Urinary bladder (tissue), 4 donors: Measurements from ENCODE around the gene RAB40B. TPM values are rescaled to one million over a fixed set of nuclear protein-coding genes. Genes with fewer than 3 reads are reported as not detected.
"Not testable (repeated sequence)": the region's sequence is repeated elsewhere in the genome, so short reads cannot be mapped to it uniquely, and the experiment has no call there.

Source experiments
- DNase-seq: peaks from one replicate; pipeline ENCODE4 v3.0.0-alpha.2; 2015; ENCODE audit errors: extremely low spot score
- H3K27ac ChIP-seq: one replicate; pipeline ENCODE4 v1.5.1; 2013; ENCODE audit warnings: low read depth, mild to moderate bottlenecking, moderate library complexity
- H3K36me3 ChIP-seq: one replicate; pipeline ENCODE4 v1.6.1; 2013; ENCODE audit warnings: mild to moderate bottlenecking, moderate library complexity; ENCODE audit not compliant: insufficient read depth
- H3K4me1 ChIP-seq: one replicate; pipeline ENCODE4 v1.6.1; 2013; ENCODE audit warnings: mild to moderate bottlenecking, moderate library complexity; ENCODE audit not compliant: insufficient read depth
- H3K4me3 ChIP-seq: one replicate; pipeline ENCODE4 v1.5.1; 2013; ENCODE audit warnings: low read depth, low read length
- WGBS: extraction: QIAGEN DNeasy Blood & Tissue Kit; methylation state at CpG from one replicate; pipeline ENCODE4 v1.1.7; 2013; 5-methylcytosine and 5-hydroxymethylcytosine counted together
- polyA plus RNA-seq: library from polyadenylated mRNA; stranded (reverse); fragments of 200-250 nt; gene quantifications from one replicate; pipeline ENCODE4 v1.2.3, GENCODE V29; 2013
- total RNA-seq: library from RNA; depleted of rRNA; stranded (reverse); fragments of >200 nt; gene quantifications from one replicate; pipeline ENCODE4 v1.2.3, GENCODE V29; 2014
- donor health status: healthy with polysubstance abuse.
- donor health status: healthy.

The RAB40B gene
- total and polyA plus RNA-seq, 2 donors: 9.8 to 25.7 TPM

DNA sequence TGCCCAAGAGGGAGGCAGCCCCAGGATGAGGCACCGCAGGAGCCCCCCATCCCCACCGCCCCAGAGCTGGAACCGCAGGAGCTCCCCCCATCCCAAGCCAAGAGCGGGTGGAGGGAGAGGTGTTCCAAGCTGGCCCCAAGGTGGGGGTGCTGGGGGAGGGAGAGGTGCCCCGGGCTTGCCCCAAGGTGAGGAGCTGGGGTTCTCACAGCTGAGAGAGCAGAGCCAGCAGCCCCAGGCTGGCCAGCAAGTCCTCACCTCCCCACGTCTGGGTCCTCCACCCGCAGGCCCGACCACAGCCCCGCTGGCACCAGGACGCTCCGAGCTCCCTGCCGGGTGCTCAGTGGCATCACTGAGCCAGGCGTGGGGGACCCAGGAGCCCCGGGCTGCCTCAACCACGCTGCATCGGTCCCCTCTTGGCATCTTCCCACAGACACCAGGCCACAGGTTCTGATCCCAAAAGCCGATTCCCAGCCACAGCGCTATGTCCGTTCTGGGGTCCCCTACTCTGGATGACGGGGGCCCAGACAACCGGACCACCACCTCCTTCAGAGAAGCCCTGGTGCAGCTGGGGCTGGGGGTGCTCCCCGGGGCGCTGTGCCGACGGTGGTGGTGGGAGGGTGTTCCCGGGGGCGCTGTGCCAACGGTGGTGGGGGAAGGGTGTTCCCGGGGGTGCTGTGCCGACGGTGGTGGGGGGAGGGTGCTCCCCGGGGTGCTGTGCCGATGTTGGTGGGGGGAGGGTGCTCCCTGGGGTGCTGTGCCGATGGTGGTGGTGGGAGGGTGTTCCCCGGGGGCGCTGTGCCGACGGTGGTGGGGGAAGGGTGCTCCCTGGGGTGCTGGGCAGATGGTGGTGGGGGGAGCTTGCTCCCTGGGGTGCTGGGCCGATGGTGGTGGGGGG lies 34.9 kb downstream of the RAB40B start:
- WGBS: 89% methylated on average over 39 of the region's 39 CpGs
- Histone ChIP-seq H3K4me3 (no peak overlapping the region), H3K36me3 (peaks cover 1% of the 10 kb centered on the region), H3K27ac (no peak overlapping the region), H3K4me1 (no peaks in the 10 kb centered on the region)
- no peak for DNase-seq

DNA sequence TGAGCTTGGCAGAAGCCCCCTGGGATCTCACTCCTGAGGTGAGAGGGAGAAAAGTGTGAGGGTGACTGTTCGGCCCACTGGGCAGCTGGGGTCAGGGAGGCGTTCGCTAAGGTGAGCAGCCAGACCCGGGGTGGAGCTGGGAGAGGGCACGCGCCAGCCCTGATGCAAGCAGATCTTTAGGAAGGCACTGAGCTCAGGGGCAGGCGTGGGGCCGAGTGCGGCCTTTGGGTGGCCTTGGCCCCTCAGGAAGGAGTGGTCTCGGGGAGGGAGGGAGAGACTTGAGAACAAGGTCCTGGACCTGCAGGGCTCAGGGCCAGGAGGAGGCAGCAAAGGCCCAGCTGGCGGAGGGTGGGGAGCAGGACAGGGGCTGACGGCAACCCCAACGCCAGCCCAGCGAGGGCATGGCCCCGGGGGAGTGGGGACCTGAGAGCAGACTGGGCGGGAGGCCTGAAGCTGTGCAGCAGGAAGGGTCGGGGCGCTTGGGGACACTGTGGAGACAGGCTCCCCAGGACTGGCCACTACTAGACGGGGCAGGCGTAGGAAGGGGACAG lies 35.7 kb downstream of the RAB40B start:
- Histone ChIP-seq H3K4me3 (no peak overlapping the region), H3K27ac (no peak overlapping the region), H3K4me1 (no peaks in the 10 kb centered on the region), H3K36me3 (peaks cover 1% of the 10 kb centered on the region)
- no peak for DNase-seq
- 91% methylated on average over 20 of the region's 20 CpGs for WGBS

DNA sequence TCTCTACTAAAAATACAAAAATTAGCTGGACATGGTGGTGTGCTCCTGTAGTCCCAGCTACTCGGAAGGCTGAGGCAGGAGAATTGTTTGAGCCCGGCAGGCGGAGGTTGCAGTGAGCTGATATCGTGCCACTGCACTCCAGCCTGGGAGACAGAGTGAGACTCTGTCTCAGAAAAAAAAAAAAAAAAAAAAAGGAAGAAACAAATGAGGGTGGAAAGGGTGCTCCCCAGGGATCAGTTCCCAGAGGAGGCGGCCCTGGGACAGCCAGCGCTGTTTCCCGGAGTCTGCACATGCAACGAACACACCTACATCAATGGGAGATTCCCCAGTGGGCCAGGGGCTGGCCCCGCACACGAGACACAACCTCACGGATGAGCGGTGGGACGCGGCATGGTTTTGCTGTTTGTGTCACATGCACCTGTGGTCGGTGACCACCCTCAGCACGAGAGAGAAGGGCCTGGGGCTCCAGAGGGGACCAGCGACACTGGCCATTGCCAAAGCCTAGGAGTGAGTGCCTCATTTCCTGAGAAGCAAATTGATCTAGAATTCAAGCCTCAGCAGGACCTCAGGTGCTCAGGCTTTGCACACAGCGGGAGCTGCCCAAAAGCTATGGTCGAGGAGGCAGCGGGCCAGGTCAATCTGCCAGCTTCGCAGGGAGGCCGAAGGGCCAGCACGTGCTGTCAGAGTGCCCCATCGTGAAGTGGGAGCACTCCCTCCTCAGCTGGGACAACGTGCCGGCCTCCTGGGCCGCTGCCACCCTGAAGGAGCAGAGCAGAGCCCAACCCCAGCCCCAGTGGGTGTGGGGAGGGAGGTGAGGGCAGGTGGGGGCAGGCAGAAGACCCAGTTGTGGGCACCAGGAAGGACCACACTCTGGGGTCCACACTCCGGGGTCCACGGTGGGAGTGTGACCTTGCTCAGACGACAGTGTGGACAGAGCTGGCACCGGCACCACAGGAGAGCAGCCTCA lies 36.5 kb downstream of the RAB40B start:
- 91% methylated on average over 31 of the region's 31 CpGs for WGBS
- DNase-seq: no peak
- H3K36me3 ChIP-seq: peaks cover 1% of the 10 kb centered on the region

DNA sequence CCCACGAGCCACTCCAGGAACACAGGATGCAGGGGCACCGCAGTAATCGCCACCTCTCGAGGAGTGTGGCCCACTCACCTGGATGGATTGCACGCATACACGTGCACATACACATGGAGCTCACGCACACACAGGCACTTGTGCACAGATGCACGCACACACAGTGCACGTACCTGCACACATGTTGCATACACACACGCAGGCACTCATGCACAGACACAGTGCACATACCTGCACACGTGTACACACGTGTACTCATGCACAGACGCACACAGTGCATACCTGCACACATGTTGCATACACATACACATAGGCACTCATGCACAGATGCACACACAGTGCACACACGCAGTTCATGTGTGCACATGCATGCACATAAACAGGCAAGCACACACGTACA lies 38.6 kb downstream of the RAB40B start:
- no peaks in the 10 kb centered on the region for H3K4me1 ChIP-seq
- no peak for DNase-seq
- no peak overlapping the region for H3K4me3 ChIP-seq
- WGBS: 96% methylated on average over 15 of the region's 15 CpGs
- no peak overlapping the region for H3K27ac ChIP-seq
- H3K36me3 ChIP-seq: peaks cover 1% of the 10 kb centered on the region

More for the DNA sequence above, 36.5 kb downstream of the RAB40B start:
- no peaks in the 10 kb centered on the region for H3K4me1 ChIP-seq
- no peak overlapping the region for H3K27ac ChIP-seq
- H3K4me3 ChIP-seq: no peak overlapping the region

DNA sequence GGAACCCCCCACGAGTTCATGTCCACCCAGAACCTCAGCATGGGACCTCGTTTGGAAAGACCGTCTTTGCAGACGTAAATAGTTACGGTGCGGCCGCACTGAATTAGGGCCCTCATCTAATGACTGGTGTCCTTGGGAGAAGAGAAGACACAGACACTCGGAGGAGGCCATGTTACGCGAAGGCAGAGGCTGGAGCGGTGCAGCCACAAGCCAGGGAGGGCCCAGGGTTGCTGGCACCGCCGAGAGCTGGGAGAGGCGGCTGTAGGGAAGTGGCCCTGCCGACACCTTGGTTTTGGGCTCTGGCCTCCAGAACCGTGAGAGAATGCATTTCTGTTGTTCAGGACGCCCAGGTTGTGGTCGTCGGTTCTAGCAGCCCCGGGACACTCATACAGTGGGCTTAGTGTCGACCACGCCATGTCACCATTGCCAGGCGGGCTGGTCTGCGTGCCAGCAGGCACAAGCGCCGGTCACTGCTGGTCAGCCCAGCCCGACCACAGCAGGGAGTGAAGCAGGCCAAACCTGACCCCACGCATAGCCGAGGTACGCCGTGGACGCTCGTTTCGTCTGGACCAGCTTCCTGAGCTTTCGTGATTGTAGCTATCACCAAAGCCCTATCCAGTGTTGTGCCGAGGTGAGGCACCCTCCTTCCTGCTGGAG lies 39.6 kb downstream of the RAB40B start:
- peaks cover 1% of the 10 kb centered on the region for H3K36me3 ChIP-seq
- 96% methylated on average over 36 of the region's 36 CpGs for WGBS
- no peaks in the 10 kb centered on the region for H3K4me1 ChIP-seq
- H3K4me3 ChIP-seq: no peak overlapping the region
- no peak for DNase-seq
- H3K27ac ChIP-seq: no peak overlapping the region

DNA sequence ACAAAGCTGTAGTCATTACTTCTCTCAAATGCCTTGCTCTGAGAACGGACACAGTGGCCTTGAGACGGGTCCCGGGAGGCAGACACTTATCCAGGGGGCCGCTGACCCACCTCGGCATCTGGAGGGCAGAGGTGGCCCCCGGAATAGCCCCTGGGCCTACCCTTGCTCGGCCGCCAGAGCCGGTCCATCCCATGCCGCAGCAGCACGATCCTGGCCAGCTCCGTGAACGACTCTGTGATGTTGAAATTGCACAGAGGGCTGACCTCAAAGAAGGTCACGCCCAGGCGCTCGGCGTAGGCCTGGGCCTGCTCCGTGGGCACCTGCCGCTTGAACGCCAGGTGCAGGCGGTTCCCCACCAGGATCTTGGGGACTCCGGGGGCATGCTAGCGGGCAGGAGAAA lies 40.2 kb downstream of the RAB40B start:
- Histone ChIP-seq H3K36me3 (peaks cover 1% of the 10 kb centered on the region), H3K4me3 (no peak overlapping the region), H3K27ac (no peak overlapping the region), H3K4me1 (no peaks in the 10 kb centered on the region)
- no peak for DNase-seq
- 94% methylated on average over 23 of the region's 23 CpGs for WGBS

DNA sequence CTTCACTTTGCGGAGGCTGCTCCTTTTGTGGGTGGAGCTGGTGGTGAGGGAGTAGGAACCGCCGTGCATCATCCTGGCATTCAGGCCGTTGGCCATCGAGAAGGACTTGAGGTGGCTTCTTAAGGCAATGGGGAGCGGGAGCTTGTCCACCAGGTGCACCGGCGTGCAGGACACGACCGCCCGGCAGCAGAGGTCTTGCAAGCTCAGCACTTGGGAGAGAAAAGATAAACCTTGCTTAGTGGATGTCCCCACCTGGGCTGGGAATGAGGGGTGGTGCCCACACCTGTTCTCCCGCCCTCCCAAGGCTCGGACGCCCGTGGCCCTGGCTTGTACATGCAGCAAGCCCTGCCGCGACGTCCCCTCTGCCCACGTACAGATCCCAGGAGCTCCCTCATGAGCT lies 40.6 kb downstream of the RAB40B start:
- no peak overlapping the region for H3K4me3 ChIP-seq
- WGBS: 93% methylated on average over 19 of the region's 19 CpGs
- DNase-seq: no peak
- H3K27ac ChIP-seq: no peak overlapping the region
- H3K36me3 ChIP-seq: peaks cover 1% of the 10 kb centered on the region
- no peaks in the 10 kb centered on the region for H3K4me1 ChIP-seq

DNA sequence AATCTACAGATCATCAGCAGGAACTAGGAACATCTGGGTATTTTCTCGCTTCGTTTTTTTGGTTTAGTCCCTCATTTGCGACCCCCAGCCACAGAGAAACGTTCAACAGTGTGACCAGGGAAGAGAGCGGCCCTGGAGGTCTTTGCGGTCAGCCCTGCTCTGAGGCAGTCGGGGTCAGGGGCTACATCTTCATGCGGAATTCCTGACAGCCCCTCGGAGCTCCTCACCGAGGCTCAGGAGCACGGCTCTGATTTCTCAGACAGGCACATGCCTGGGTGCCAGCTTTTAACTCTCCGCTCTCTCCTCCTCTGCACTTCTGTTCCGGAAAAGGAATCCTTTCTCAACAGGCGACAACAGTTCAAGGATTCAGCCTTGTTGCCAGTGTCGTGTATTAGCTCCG lies 42.2 kb downstream of the RAB40B start:
- peaks cover 1% of the 10 kb centered on the region for H3K36me3 ChIP-seq
- H3K27ac ChIP-seq: no peak overlapping the region
- WGBS: 88% methylated on average over 16 of the region's 16 CpGs
- no peak for DNase-seq
- H3K4me3 ChIP-seq: no peak overlapping the region
- no peaks in the 10 kb centered on the region for H3K4me1 ChIP-seq

DNA sequence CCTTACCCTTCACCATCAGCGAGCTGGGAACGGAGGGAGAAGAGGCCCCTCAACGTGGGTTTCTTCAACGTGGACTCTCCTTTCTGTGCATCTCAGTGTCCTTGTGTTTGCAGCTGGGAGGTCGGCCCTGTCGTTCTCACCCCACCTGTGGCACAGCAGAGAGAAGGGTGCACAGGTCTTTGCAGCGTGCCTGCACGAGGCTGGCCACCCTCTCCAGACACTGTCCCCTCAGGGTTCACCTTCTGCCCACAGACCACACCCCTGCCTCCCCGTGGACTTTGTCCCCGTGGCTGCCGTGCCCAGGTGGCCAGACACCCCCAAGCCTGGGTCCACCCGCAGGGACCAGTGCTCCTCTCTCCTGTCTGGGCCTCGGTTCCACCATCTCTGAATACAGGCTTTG lies 43.0 kb downstream of the RAB40B start:
- DNase-seq: no peak
- peak overlapping the region; percentile 62 for H3K27ac ChIP-seq
- H3K36me3 ChIP-seq: peaks cover 1% of the 10 kb centered on the region
- H3K4me3 ChIP-seq: no peak overlapping the region
- WGBS: 77% methylated on average over 13 of the region's 13 CpGs
- H3K4me1 ChIP-seq: no peaks in the 10 kb centered on the region

DNA sequence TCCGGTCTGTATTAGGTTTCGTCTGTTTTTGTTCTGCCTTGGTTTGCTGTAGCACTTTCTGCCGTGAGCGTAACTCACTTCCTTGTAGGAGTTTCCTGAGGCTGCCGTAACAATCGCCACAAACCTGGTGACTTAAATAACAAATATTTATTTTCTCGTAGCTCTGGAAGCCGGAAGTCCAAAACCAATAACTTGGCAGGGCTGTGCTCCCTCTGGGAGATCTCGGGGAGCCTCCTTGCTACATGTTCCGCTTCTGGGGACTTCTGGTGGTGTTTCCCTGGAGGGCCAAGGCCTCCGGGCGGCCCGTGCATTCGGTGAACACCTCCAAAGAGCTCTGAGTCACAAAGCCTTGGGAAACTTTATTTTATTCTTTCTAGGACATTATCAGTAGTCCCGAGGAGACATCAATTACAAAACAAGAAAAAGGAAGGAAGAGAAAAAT lies 43.4 kb downstream of the RAB40B start:
- 62% methylated on average over 15 of the region's 15 CpGs for WGBS
- Histone ChIP-seq H3K36me3 (peaks cover 1% of the 10 kb centered on the region), H3K4me1 (no peaks in the 10 kb centered on the region), H3K4me3 (no peak overlapping the region), H3K27ac (peak overlapping the region; percentile 62)
- DNase-seq: no peak

GRCh38 chr17:82654611-82655010 lies 43.9 kb downstream of the RAB40B start:
- peak overlapping the region; percentile 39 for H3K27ac ChIP-seq
- not testable (repeated sequence) for DNase-seq, H3K36me3 ChIP-seq, H3K4me3 ChIP-seq, H3K4me1 ChIP-seq
- 86% methylated on average over 6 of the region's 6 CpGs for WGBS

DNA sequence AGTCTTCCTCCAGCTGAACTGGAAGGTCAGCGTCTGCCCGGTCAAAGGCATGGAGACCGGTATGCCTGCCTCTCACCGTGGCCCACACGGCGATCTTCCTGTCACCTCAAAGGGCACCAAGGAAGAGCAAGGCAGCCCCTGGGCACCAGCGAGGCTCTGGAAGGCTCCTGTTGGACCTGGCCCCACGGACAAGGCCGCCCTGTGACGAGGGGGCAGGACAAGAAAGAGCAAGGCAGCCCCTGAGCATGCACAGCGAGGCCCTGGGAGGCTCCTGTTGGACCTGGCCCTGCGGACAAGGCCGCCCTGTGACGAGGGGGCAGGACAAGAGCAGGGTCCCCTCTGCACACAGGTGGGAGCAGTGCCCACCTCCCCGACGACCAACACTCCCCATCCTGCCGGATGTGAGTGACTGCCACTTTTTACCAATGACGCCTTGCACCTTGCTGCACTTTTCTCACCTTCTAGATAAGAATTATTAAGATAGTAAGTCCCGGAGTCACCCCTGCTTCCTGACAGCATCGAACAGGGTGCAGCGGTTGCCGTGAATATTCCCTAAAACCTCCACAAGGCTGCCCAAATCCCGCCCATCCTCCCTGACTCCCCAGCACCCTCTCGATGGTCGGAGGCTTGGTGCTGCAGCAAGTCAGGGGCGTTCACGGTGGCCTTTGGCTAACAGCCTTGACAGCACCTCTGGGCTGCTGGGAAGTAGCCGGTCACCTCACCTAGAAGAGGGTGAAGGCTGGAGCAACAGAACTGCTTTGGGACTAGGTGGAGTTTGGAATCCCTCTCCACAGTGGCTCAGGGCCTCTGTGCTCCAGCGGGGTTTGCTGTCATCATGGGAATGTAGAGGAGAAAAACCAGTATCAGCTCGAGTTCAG lies 44.6 kb downstream of the RAB40B start:
- Histone ChIP-seq H3K27ac (no peak overlapping the region), H3K36me3 (no peaks in the 10 kb centered on the region), H3K4me3 (no peak overlapping the region), H3K4me1 (no peaks in the 10 kb centered on the region)
- 80% methylated on average over 30 of the region's 30 CpGs for WGBS
- DNase-seq: no peak
